Cardiac muscle cell (in vitro differentiated cells and primary cell): ENCODE measurements around the gene POLR1A. TPM values are rescaled to one million over a fixed set of nuclear protein-coding genes. Genes with fewer than 3 reads are reported as not detected.

Experiments used
- DNase-seq, 2 donors: peaks; one replicate each; pipeline versions ENCODE4 v3.0.0 to v3.0.0-alpha.2; 2010 to 2017; ENCODE audit warnings: low read depth in 1 of 2, low spot score in 1 of 2
- H3K27ac ChIP-seq: fragments of 200-600 bp; sonication (generic); 2 replicates; pipeline ENCODE4 v1.5.1; 2016
- H3K27me3 ChIP-seq: fragments of 200-600 bp; sonication (generic); 2 replicates; pipeline ENCODE4 v1.6.0; 2016; ENCODE audit warnings: control low read depth
- H3K36me3 ChIP-seq: fragments of 200-600 bp; sonication (generic); 2 replicates; pipeline ENCODE4 v1.5.1; 2016; ENCODE audit warnings: control low read depth
- H3K4me1 ChIP-seq: fragments of 200-600 bp; sonication (generic); 2 replicates; pipeline ENCODE4 v1.8.1; 2017; ENCODE audit warnings: low read depth, mild to moderate bottlenecking, mixed run types
- H3K4me3 ChIP-seq: fragments of 200-600 bp; sonication (generic); 2 replicates; pipeline ENCODE4 v1.5.1; 2016; ENCODE audit warnings: mild to moderate bottlenecking
- H3K9me3 ChIP-seq: fragments of 200-600 bp; sonication (generic); 2 replicates; pipeline ENCODE4 v1.5.1; 2017; ENCODE audit warnings: low read depth, mild to moderate bottlenecking, control low read depth
- CTCF ChIP-seq: IDR thresholded peaks from 2 replicates; pipeline ENCODE4 v1.5.1; 2012; ENCODE audit warnings: low read depth, mild to moderate bottlenecking, low read length
- polyA plus RNA-seq: library from polyadenylated mRNA; unstranded; fragments of >200 nt; fragmentation: Nextera tagmentation; extraction: Ambion mirVana; gene quantifications from 2 replicates; pipeline ENCODE4 v1.2.1, GENCODE V29; 2016
- total RNA-seq: library from RNA; depleted of rRNA; stranded (reverse); fragments of >200 nt; gene quantifications from 2 replicates; pipeline ENCODE4 v1.2.3, GENCODE V29; 2016

POLR1A gene
- total and polyA plus RNA-seq, 2 experiments from 2014 or later: 6.8 to 19.4 TPM

- H3K9me3 ChIP-seq: no peaks in the 10 kb centered on the region
- no peak overlapping the region for H3K4me3 ChIP-seq
- TF ChIP-seq CTCF: no peak
- no peak for DNase-seq
- H3K27ac ChIP-seq: no peak overlapping the region
- H3K4me1 ChIP-seq: no peaks in the 10 kb centered on the region
- peaks cover 83% of the 10 kb centered on the region for H3K36me3 ChIP-seq
- no peaks in the 10 kb centered on the region for H3K27me3 ChIP-seq
Observed at GRCh38 chr2:86135653-86136052, 30.0 kb upstream of the POLR1A start.

- H3K4me1 ChIP-seq: no peaks in the 10 kb centered on the region
- no peak for DNase-seq
- H3K27ac ChIP-seq: no peak overlapping the region
- no peaks in the 10 kb centered on the region for H3K27me3 ChIP-seq
- no peaks in the 10 kb centered on the region for H3K9me3 ChIP-seq
- H3K36me3 ChIP-seq: peaks cover 93% of the 10 kb centered on the region
- no peak overlapping the region for H3K4me3 ChIP-seq
- no peak for TF ChIP-seq CTCF
Observed at GRCh38 chr2:86134709-86135108, 29.0 kb upstream of the POLR1A start.

- Histone ChIP-seq H3K36me3 (peaks cover 94% of the 10 kb centered on the region), H3K27me3 (no peaks in the 10 kb centered on the region), H3K9me3 (no peaks in the 10 kb centered on the region), H3K4me3 (no peak overlapping the region), H3K27ac (no peak overlapping the region), H3K4me1 (no peaks in the 10 kb centered on the region)
- no peak for DNase-seq
- no peak for TF ChIP-seq CTCF
Observed at GRCh38 chr2:86124683-86125082, 19.0 kb upstream of the POLR1A start.

GRCh38 chr2:86123328-86123925 lies 17.7 kb upstream of the POLR1A start:
- H3K9me3 ChIP-seq: no peaks in the 10 kb centered on the region
- no peaks in the 10 kb centered on the region for H3K27me3 ChIP-seq
- no peak overlapping the region for H3K27ac ChIP-seq
- no peak overlapping the region for H3K4me3 ChIP-seq
- H3K36me3 ChIP-seq: peaks cover 91% of the 10 kb centered on the region
- no peak for DNase-seq
- H3K4me1 ChIP-seq: no peaks in the 10 kb centered on the region
- no peak for TF ChIP-seq CTCF

GRCh38 chr2:86118130-86118529 lies 12.4 kb upstream of the POLR1A start:
- H3K36me3 ChIP-seq: peaks cover 79% of the 10 kb centered on the region
- H3K4me1 ChIP-seq: peaks cover 19% of the 10 kb centered on the region
- no peak overlapping the region for H3K4me3 ChIP-seq
- H3K27me3 ChIP-seq: no peaks in the 10 kb centered on the region
- H3K27ac ChIP-seq: no peak overlapping the region
- no peaks in the 10 kb centered on the region for H3K9me3 ChIP-seq
- DNase-seq: no peak
- TF ChIP-seq CTCF: no peak
